Gastrocnemius medialis (tissue), 4 donors: ENCODE results near the gene ARFGAP1. TPM values are rescaled to one million over a fixed set of nuclear protein-coding genes. Genes with fewer than 3 reads are reported as not detected.

Source experiments
- ATAC-seq, 2 donors: fragments of 150-250 bp; one replicate each; pipeline ENCODE4 v1.9.1; 2016
- DNase-seq, 2 donors: peaks; one replicate each; pipeline ENCODE4 v3.0.0-alpha.2; 2019
- H3K27ac ChIP-seq, 4 donors: fragments of 200-600 bp; sonication (generic); 1 replicate in 1 of 4; 2 replicates in 3 of 4; pipeline ENCODE4 v1.5.1; 2016 to 2018; ENCODE audit warnings: mild to moderate bottlenecking in 2 of 4, moderate library complexity in 1 of 4
- H3K27me3 ChIP-seq, 3 donors: fragments of 200-600 bp; sonication (generic) in 2 of 3; 1 replicate in 1 of 3; 2 replicates in 2 of 3; pipeline versions ENCODE4 v1.5.1 to v1.6.0; 2016 to 2019; ENCODE audit warnings: mild to moderate bottlenecking in 1 of 3, moderate library complexity in 1 of 3
- H3K36me3 ChIP-seq, 2 donors: fragments of 200-600 bp; sonication (generic) in 1 of 2; one replicate each; pipeline ENCODE4 v1.5.1; 2017 to 2018
- H3K4me1 ChIP-seq, 2 donors: fragments of 200-600 bp; sonication (generic) in 1 of 2; one replicate each; pipeline ENCODE4 v1.5.1; 2016 to 2017; ENCODE audit warnings: mild to moderate bottlenecking in 2 of 2
- H3K4me3 ChIP-seq, 4 donors: fragments of 200-600 bp; sonication (generic) in 3 of 4; 1 replicate in 1 of 4; 2 replicates in 3 of 4; pipeline ENCODE4 v1.5.1; 2016 to 2019; ENCODE audit warnings: mild to moderate bottlenecking in 2 of 4
- H3K9me3 ChIP-seq, 3 donors: fragments of 200-600 bp; sonication (generic) in 2 of 3; 1 replicate in 1 of 3; 2 replicates in 2 of 3; pipeline ENCODE4 v1.5.1; 2016 to 2019
- POLR2A ChIP-seq, 2 donors: fragments of 450-650 bp; IDR thresholded peaks; one replicate each; pipeline ENCODE4 v1.6.1; 2017; ENCODE audit warnings: antibody characterized with exemption in 2 of 2, mild to moderate bottlenecking in 2 of 2, moderate library complexity in 2 of 2
- in situ Hi-C, 4 donors: fragments of 200-750 bp; cut with MboI; loops; one replicate each; pipeline versions ENCODE4 v1.15.0 to v1.8.0; 2017; ENCODE audit warnings: low sequenced_read_pairs in 4 of 4
- intact Hi-C: fragments of 100-400 bp; cut with DNase I; formaldehyde crosslinking; loops from one replicate; pipeline ENCODE4 v1.15.1; 2023; ENCODE audit warnings: low total_unique reads
- total RNA-seq, 4 donors: library from RNA; depleted of rRNA; stranded (reverse); fragments of >200 nt; gene quantifications; one replicate each; pipeline versions ENCODE4 v1.1.0 to v1.2.3, GENCODE V29; 2016
- TF ChIP-seq, protein P1 (sequence below), 5 experiments: fragments of 450-650 bp in 3 of 5; fragments of 200-600 bp in 2 of 5; sonication (generic) in 2 of 5; IDR thresholded peaks in 4 of 5; conservative IDR thresholded peaks in 1 of 5; 1 replicate in 4 of 5; 2 replicates in 1 of 5; pipeline ENCODE4 v1.5.1; 2016 to 2019; ENCODE audit warnings: antibody characterized with exemption in 5 of 5, mild to moderate bottlenecking in 3 of 5, moderate library complexity in 3 of 5

ARFGAP1 gene
- total RNA-seq, 4 donors from 2014 or later, result 15.2 to 24.4 (median 18.0) TPM

DNA sequence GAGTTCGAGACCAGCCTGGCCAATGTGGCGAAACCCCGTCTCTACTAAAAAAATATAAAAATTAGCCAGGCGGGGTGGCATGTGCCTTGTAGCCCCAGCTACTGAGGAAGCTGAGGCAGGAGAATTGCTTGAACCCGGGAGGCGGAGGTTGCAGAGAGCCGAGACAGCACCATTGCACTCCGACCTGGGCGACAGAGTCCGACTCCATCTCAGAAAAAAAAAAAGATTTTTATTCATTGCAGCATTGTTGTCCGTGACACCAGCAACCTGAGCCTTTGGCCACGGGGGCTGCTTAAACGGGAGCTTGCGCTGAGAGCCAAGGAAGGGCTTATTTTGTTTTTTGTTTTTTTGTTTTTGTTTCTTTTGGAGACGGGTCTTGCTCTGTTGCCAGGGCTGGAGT is 7.3 kb downstream of the ARFGAP1 start:
- Histone ChIP-seq H3K36me3 (peaks cover 0 to 87% of the 10 kb centered on the region in 2 donors), H3K9me3 (no peaks in the 10 kb centered on the region), H3K4me3 (no peak overlapping the region), H3K27ac (no peak overlapping the region), H3K4me1 (peaks cover 0 to 2% of the 10 kb centered on the region in 2 donors), H3K27me3 (no peaks in the 10 kb centered on the region)
- in situ Hi-C loops (no loop called here), intact Hi-C loops (no loop called here)
- DNase-seq (no peak), ATAC-seq (no peak)
- TF ChIP-seq, protein P1, sequence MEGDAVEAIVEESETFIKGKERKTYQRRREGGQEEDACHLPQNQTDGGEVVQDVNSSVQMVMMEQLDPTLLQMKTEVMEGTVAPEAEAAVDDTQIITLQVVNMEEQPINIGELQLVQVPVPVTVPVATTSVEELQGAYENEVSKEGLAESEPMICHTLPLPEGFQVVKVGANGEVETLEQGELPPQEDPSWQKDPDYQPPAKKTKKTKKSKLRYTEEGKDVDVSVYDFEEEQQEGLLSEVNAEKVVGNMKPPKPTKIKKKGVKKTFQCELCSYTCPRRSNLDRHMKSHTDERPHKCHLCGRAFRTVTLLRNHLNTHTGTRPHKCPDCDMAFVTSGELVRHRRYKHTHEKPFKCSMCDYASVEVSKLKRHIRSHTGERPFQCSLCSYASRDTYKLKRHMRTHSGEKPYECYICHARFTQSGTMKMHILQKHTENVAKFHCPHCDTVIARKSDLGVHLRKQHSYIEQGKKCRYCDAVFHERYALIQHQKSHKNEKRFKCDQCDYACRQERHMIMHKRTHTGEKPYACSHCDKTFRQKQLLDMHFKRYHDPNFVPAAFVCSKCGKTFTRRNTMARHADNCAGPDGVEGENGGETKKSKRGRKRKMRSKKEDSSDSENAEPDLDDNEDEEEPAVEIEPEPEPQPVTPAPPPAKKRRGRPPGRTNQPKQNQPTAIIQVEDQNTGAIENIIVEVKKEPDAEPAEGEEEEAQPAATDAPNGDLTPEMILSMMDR (IDR thresholded peaks at IDR 0.05 in 4 of 5, conservative IDR thresholded peaks at IDR 0.05 in 1 of 5), result no peak
- no peak for TF ChIP-seq POLR2A (IDR thresholded peaks at IDR 0.05)

DNA sequence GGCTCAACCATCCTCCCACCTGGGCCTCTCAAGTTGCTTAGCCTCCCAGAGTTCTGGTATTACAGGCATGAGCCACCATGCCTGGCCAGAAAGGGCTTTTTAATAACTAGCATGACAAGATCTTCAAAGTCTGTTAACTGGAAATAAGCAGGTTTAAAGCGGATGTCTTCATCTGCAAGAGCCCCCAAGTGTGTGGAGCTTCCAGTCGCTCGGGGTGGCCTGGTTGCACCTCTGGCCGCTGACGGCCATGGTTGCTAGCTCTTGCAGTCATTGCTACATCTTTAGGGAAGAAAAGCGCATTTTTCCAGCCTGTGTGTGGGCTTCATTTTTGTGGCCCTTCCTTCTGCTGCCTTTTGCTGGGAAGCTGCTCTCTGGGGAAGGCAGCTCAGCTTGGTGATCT is 7.8 kb downstream of the ARFGAP1 start:
- ATAC-seq (no peak), DNase-seq (no peak)
- intact Hi-C loops (no loop called here), in situ Hi-C loops (no loop called here)
- H3K4me3 ChIP-seq, result no peak overlapping the region
- no peak overlapping the region for H3K27ac ChIP-seq
- TF ChIP-seq, protein P1 (IDR thresholded peaks at IDR 0.05 in 4 of 5, conservative IDR thresholded peaks at IDR 0.05 in 1 of 5), result no peak
- no peak for TF ChIP-seq POLR2A (IDR thresholded peaks at IDR 0.05)
- peaks cover 0 to 91% of the 10 kb centered on the region in 2 donors for H3K36me3 ChIP-seq
- no peaks in the 10 kb centered on the region for H3K9me3 ChIP-seq
- no peaks in the 10 kb centered on the region for H3K27me3 ChIP-seq
- H3K4me1 ChIP-seq, result no peaks in the 10 kb centered on the region

- Histone ChIP-seq H3K9me3 (no peaks in the 10 kb centered on the region), H3K4me1 (no peaks in the 10 kb centered on the region), H3K4me3 (no peak overlapping the region), H3K36me3 (peaks cover 0 to 93% of the 10 kb centered on the region in 2 donors), H3K27me3 (no peaks in the 10 kb centered on the region), H3K27ac (no peak overlapping the region)
- intact Hi-C loops, result no loop called here
- in situ Hi-C loops, result no loop called here
- DNase-seq, result no peak
- no peak for TF ChIP-seq POLR2A (IDR thresholded peaks at IDR 0.05)
- TF ChIP-seq, protein P1 (IDR thresholded peaks at IDR 0.05 in 4 of 5, conservative IDR thresholded peaks at IDR 0.05 in 1 of 5), result no peak
- ATAC-seq, result no peak
Measured at GRCh38 chr20:63280929-63281545, 8.4 kb downstream of the ARFGAP1 start.

DNA sequence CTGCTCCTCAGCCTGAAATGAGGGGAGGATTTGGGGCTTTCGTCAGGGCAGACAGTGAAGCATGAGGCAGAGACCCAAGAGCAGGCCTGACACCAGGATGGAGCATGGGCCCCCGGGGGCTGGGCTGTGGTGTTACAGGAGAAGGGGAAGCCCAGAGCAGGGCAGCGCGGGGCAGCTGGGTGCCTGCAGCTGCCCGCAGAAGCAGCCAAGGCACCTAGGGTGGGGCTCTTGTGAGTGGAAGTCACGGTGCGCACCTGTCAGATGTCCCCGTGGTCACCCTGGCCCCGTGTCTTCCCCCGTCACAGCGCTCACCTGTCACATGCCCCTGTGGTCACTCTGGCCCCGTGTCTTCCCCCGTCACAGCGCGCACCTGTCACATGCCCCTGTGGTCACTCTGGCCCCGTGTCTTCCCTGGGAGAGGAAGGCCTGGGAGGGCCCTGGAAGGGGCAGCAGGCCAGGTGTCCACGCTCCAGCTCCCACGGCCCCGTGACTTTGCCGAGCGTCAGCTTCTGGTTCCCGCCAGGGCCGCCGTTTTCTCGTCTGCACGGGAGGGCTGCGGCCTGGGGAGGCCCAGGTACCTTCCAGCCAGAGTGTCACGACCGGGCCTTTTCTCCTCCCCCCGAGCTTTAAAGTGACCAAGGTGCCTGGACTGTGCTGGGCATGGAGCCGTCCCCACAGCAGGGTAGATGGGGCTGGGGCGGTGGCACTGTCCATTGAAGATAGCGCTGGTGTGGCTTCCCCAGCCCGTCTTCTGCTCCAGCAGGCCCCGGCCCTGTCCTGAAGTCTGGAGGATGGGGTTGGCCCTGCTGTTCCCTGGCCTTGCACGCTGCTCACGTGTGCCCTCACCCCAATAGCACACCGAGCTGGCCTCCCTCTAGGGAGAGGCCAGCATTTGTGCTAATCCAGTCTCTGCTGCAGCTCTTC is 9.4 kb downstream of the ARFGAP1 start:
- H3K36me3 ChIP-seq, result peaks cover 0 to 91% of the 10 kb centered on the region in 2 donors
- no peak for ATAC-seq
- H3K4me3 ChIP-seq, result no peak overlapping the region
- intact Hi-C loops, result no loop called here
- no peaks in the 10 kb centered on the region for H3K9me3 ChIP-seq
- no peak for DNase-seq
- H3K4me1 ChIP-seq, result no peaks in the 10 kb centered on the region
- H3K27ac ChIP-seq, result no peak overlapping the region
- in situ Hi-C loops, result no loop called here
- no peaks in the 10 kb centered on the region for H3K27me3 ChIP-seq
- TF ChIP-seq POLR2A (IDR thresholded peaks at IDR 0.05), result no peak
- TF ChIP-seq, protein P1 (IDR thresholded peaks at IDR 0.05 in 4 of 5, conservative IDR thresholded peaks at IDR 0.05 in 1 of 5), result no peak
